Measurements from ENCODE around the gene ZNF672.
"Not testable (repeated sequence)": the region's sequence is repeated elsewhere in the genome, so short reads cannot be mapped to it uniquely, and the experiment has no call there.

The ZNF672 gene

GRCh38 chr1:248837781-248838356 lies at the start of gene ZNF672:
Gene ZNF672, plus strand, starts transcription at chr1:248838224. Its CDS starts 9,051 bp downstream, at chr1:248847275.
- peak; percentile 97 for DNase-seq (ENCODE audit: low spot score)

GRCh38 chr1:248788327-248788726 lies 49.7 kb upstream of the ZNF672 start:
- DNase-seq (ENCODE audit: low spot score) = no peak

- not testable (repeated sequence) for DNase-seq (ENCODE audit: low spot score)
These were observed 48.7 kb upstream of the ZNF672 start for GRCh38 chr1:248789337-248789736.

GRCh38 chr1:248790456-248790855 lies 47.6 kb upstream of the ZNF672 start:
- DNase-seq (ENCODE audit: low spot score) = no peak

GRCh38 chr1:248791010-248791409 lies 47.0 kb upstream of the ZNF672 start:
- DNase-seq (ENCODE audit: low spot score) = no peak

- DNase-seq (ENCODE audit: low spot score) = no peak
These were observed 45.7 kb upstream of the ZNF672 start for GRCh38 chr1:248792342-248792741.

GRCh38 chr1:248793592-248793991 lies 44.4 kb upstream of the ZNF672 start:
- DNase-seq (ENCODE audit: low spot score) = no peak

GRCh38 chr1:248794663-248795062 lies 43.4 kb upstream of the ZNF672 start:
- not testable (repeated sequence) for DNase-seq (ENCODE audit: low spot score)

- no peak for DNase-seq (ENCODE audit: low spot score)
These were observed 39.2 kb upstream of the ZNF672 start for GRCh38 chr1:248798791-248799190.

GRCh38 chr1:248800459-248800858 lies 37.6 kb upstream of the ZNF672 start:
- DNase-seq (ENCODE audit: low spot score) = no peak

- DNase-seq (ENCODE audit: low spot score) = no peak
These were observed 35.6 kb upstream of the ZNF672 start for GRCh38 chr1:248802454-248802853.

GRCh38 chr1:248803501-248803900 lies 34.5 kb upstream of the ZNF672 start:
- not testable (repeated sequence) for DNase-seq (ENCODE audit: low spot score)

GRCh38 chr1:248804771-248805681 lies 33.0 kb upstream of the ZNF672 start:
- no peak for DNase-seq (ENCODE audit: low spot score)

- no peak for DNase-seq (ENCODE audit: low spot score)
These were observed 32.1 kb upstream of the ZNF672 start for GRCh38 chr1:248805876-248806275.

- DNase-seq (ENCODE audit: low spot score) = peak; percentile 61
These were observed 30.8 kb upstream of the ZNF672 start for GRCh38 chr1:248807067-248807737.

- no peak for DNase-seq (ENCODE audit: low spot score)
These were observed 29.1 kb upstream of the ZNF672 start for GRCh38 chr1:248808876-248809275.

GRCh38 chr1:248810000-248810726 lies 27.9 kb upstream of the ZNF672 start:
- no peak for DNase-seq (ENCODE audit: low spot score)

GRCh38 chr1:248810727-248811513 lies 27.1 kb upstream of the ZNF672 start:
- DNase-seq (ENCODE audit: low spot score) = no peak

GRCh38 chr1:248811514-248812490 lies 26.2 kb upstream of the ZNF672 start:
- no peak for DNase-seq (ENCODE audit: low spot score)

Measured in hematopoietic multipotent progenitor cell treated with erythropoietin and hydrocortisone succinate and interleukin-3 and kit ligand, for 15 days (in vitro differentiated cells).